H1 (cell line): ENCODE measurements around the gene CHCHD6. TPM values are rescaled to one million over a fixed set of nuclear protein-coding genes. Genes with fewer than 3 reads are reported as not detected.

ENCODE experiments used
- CTCF ChIA-PET: fragments of 300-600 bp; sonication (Branson Sonifier 250); formaldehyde crosslinking; loops from one replicate; lab custom pipeline; 2021; ENCODE audit not compliant: partially characterized antibody; lab: Charles Lee
- POLR2A ChIA-PET: fragments of 300-600 bp; sonication (Branson Sonifier 250); formaldehyde crosslinking; loops from one replicate; lab custom pipeline; 2021; ENCODE audit warnings: inconsistent platforms; ENCODE audit not compliant: partially characterized antibody; lab: Charles Lee
- DNase-seq, 2 experiments: peaks; one replicate each; pipeline versions ENCODE4 v3.0.0 to v3.0.0-alpha.2; 2010 to 2022; ENCODE audit warnings: low spot score in 2 of 2, low read depth in 1 of 2, mixed read lengths in 1 of 2
- FAIRE-seq: peaks from 2 replicates; lab custom pipeline; 2011; peaks lifted over from hg19 to GRCh38; lab: Jason Lieb, UNC
- H2AFZ ChIP-seq: 2 replicates; pipeline ENCODE4 v1.8.1; 2012; ENCODE audit warnings: low read length, inconsistent platforms
- H2AK5ac ChIP-seq: 2 replicates; pipeline ENCODE4 v1.6.1; 2013; ENCODE audit warnings: low read depth, low read length
- H2BK120ac ChIP-seq: replicated peaks from 2 replicates; pipeline ENCODE3; 2013; ENCODE audit warnings: low read depth, low read length, inconsistent platforms
- H2BK12ac ChIP-seq: 2 replicates; pipeline ENCODE4 v1.6.1; 2013; ENCODE audit warnings: low read depth, low read length
- H2BK15ac ChIP-seq: 2 replicates; pipeline ENCODE4 v1.6.1; 2013; ENCODE audit warnings: low read length
- H2BK20ac ChIP-seq: 2 replicates; pipeline ENCODE4 v1.6.1; 2013; ENCODE audit warnings: low read length
- H2BK5ac ChIP-seq: 2 replicates; pipeline ENCODE4 v1.6.1; 2013; ENCODE audit warnings: low read depth, low read length
- H3K14ac ChIP-seq: 2 replicates; pipeline ENCODE4 v1.6.1; 2013; ENCODE audit warnings: inconsistent platforms; ENCODE audit not compliant: insufficient read length
- H3K18ac ChIP-seq: 2 replicates; pipeline ENCODE4 v1.6.1; 2013; ENCODE audit warnings: low read length; ENCODE audit errors: extremely low read depth
- H3K23ac ChIP-seq: 2 replicates; pipeline ENCODE4 v1.6.1; 2013; ENCODE audit warnings: inconsistent platforms; ENCODE audit not compliant: insufficient read length
- H3K23me2 ChIP-seq: 2 replicates; pipeline ENCODE4 v1.6.1; 2013; ENCODE audit warnings: low read depth, low read length
- H3K27ac ChIP-seq: 2 replicates; pipeline ENCODE4 v1.6.1; 2011; ENCODE audit warnings: low read depth, low read length, inconsistent platforms
- H3K27me3 ChIP-seq, 4 experiments: replicated peaks in 1 of 4; 1 replicate in 1 of 4; 2 replicates in 3 of 4; pipeline versions ENCODE4 v1.6.1 to v1.8.1; 2011 to 2013; ENCODE audit warnings: low read length in 3 of 4, mild to moderate bottlenecking in 3 of 4, inconsistent platforms in 2 of 4, mixed read lengths in 2 of 4, moderate library complexity in 1 of 4; ENCODE audit not compliant: control insufficient read depth in 3 of 4, insufficient read depth in 3 of 4; ENCODE audit errors: extremely low read depth in 1 of 4
- H3K36me3 ChIP-seq, 4 experiments: 2 replicates each; pipeline versions ENCODE4 v1.6.1 to v1.8.1; 2011 to 2013; ENCODE audit warnings: mild to moderate bottlenecking in 4 of 4, low read length in 3 of 4, moderate library complexity in 2 of 4, control low read depth in 1 of 4, inconsistent platforms in 1 of 4; ENCODE audit not compliant: insufficient read depth in 4 of 4, control insufficient read depth in 2 of 4
- H3K4ac ChIP-seq: replicated peaks from 2 replicates; pipeline ENCODE3; 2013; ENCODE audit warnings: low read length, low read depth, mixed read lengths, inconsistent platforms; ENCODE audit not compliant: insufficient read length
- H3K4me1 ChIP-seq, 4 experiments: replicated peaks in 1 of 4; 1 replicate in 1 of 4; 2 replicates in 3 of 4; pipeline versions ENCODE4 v1.6.1 to v1.8.1; 2011 to 2013; ENCODE audit warnings: low read length in 3 of 4, inconsistent platforms in 2 of 4, mixed read lengths in 1 of 4; ENCODE audit not compliant: insufficient read depth in 4 of 4, control insufficient read depth in 3 of 4
- H3K4me2 ChIP-seq, 2 experiments: 2 replicates each; pipeline versions ENCODE4 v1.6.1 to v1.8.1; 2011 to 2013; ENCODE audit warnings: low read depth in 2 of 2, low read length in 2 of 2, control low read depth in 1 of 2, inconsistent platforms in 1 of 2, mild to moderate bottlenecking in 1 of 2; ENCODE audit not compliant: insufficient read depth in 1 of 2
- H3K4me3 ChIP-seq, 4 experiments: fragments of 200-600, 300-600 bp in 1 of 4; sonication (generic), shearing (Covaris generic), sonication (Bioruptor Twin) in 1 of 4; 2 replicates each; pipeline versions ENCODE4 v1.5.1 to v1.8.1; 2011 to 2016; ENCODE audit warnings: low read length in 4 of 4, low read depth in 3 of 4, control low read depth in 2 of 4, inconsistent platforms in 2 of 4, mild to moderate bottlenecking in 2 of 4, mixed read lengths in 1 of 4, moderate library complexity in 1 of 4; ENCODE audit not compliant: insufficient read depth in 2 of 4; ENCODE audit errors: extremely low read depth in 1 of 4
- H3K56ac ChIP-seq: replicated peaks from 2 replicates; pipeline ENCODE3; 2013; ENCODE audit warnings: low read depth, mild to moderate bottlenecking, mixed read lengths, low read length, inconsistent platforms; ENCODE audit not compliant: insufficient read length
- H3K79me1 ChIP-seq: 2 replicates; pipeline ENCODE4 v1.6.1; 2013; ENCODE audit warnings: low read depth, low read length, control low read depth
- H3K79me2 ChIP-seq, 2 experiments: 2 replicates each; pipeline versions ENCODE4 v1.6.1 to v1.8.1; 2012 to 2013; ENCODE audit warnings: low read length in 2 of 2, mild to moderate bottlenecking in 2 of 2, inconsistent platforms in 1 of 2; ENCODE audit not compliant: insufficient read depth in 2 of 2, control insufficient read depth in 1 of 2
- H3K9ac ChIP-seq, 4 experiments: replicated peaks in 1 of 4; 1 replicate in 1 of 4; 2 replicates in 3 of 4; pipeline versions ENCODE4 v1.6.1 to v1.8.1; 2011 to 2013; ENCODE audit warnings: low read depth in 3 of 4, low read length in 3 of 4, control low read depth in 2 of 4, mild to moderate bottlenecking in 2 of 4, moderate library complexity in 2 of 4, inconsistent platforms in 1 of 4; ENCODE audit errors: extremely low read depth in 1 of 4
- H3K9me3 ChIP-seq, 2 experiments: 2 replicates each; pipeline versions ENCODE4 v1.6.1 to v1.8.1; 2012 to 2013; ENCODE audit warnings: mild to moderate bottlenecking in 2 of 2, moderate library complexity in 2 of 2, control low read depth in 1 of 2, inconsistent platforms in 1 of 2, low read depth in 1 of 2, low read length in 1 of 2, mixed read lengths in 1 of 2; ENCODE audit not compliant: insufficient read depth in 2 of 2
- H4K20me1 ChIP-seq, 2 experiments: replicated peaks in 1 of 2; 2 replicates each; pipeline versions ENCODE3 to v1.8.1; 2011 to 2013; ENCODE audit warnings: inconsistent platforms in 2 of 2, low read length in 2 of 2, mild to moderate bottlenecking in 1 of 2; ENCODE audit not compliant: insufficient read depth in 2 of 2, control insufficient read depth in 1 of 2
- H4K5ac ChIP-seq: 2 replicates; pipeline ENCODE4 v1.6.1; 2013; ENCODE audit warnings: low read length, low read depth, mixed read lengths, inconsistent platforms; ENCODE audit not compliant: insufficient read length
- H4K8ac ChIP-seq: 2 replicates; pipeline ENCODE4 v1.8.0; 2013; ENCODE audit warnings: mild to moderate bottlenecking, moderate library complexity, low read length, inconsistent platforms; ENCODE audit not compliant: insufficient read depth; ENCODE audit errors: extremely low read depth
- H4K91ac ChIP-seq: replicated peaks from 2 replicates; pipeline ENCODE3; 2013; ENCODE audit warnings: low read length, mixed read lengths, inconsistent platforms; ENCODE audit not compliant: insufficient read length
- ATF3 ChIP-seq: IDR thresholded peaks from 2 replicates; pipeline ENCODE4 v1.6.1; 2011; ENCODE audit warnings: low read depth, mild to moderate bottlenecking, low read length; ENCODE audit not compliant: insufficient read depth
- BCL11A ChIP-seq, 2 experiments: IDR thresholded peaks; one replicate each; pipeline ENCODE4 v1.6.1; 2011; ENCODE audit warnings: low read depth in 2 of 2, low read length in 2 of 2, mild to moderate bottlenecking in 2 of 2
- CEBPB ChIP-seq: IDR thresholded peaks from 2 replicates; pipeline ENCODE4 v1.6.1; 2012; ENCODE audit warnings: low read depth, low read length
- CHD1 ChIP-seq: IDR thresholded peaks from 2 replicates; pipeline ENCODE4 v1.6.1; 2012; ENCODE audit warnings: low read depth, low read length, improper control_type of control experiment
- EZH2 ChIP-seq: fragments of 200-600 bp; sonication (generic); IDR thresholded peaks from 2 replicates; pipeline ENCODE4 v1.7.1; 2012; ENCODE audit warnings: low read depth, mild to moderate bottlenecking, moderate library complexity, low read length, inconsistent platforms; ENCODE audit not compliant: severe bottlenecking
- HDAC2 ChIP-seq, 2 experiments: fragments of 300-600 bp in 1 of 2; sonication (generic) in 1 of 2; IDR thresholded peaks; 2 replicates each; pipeline ENCODE4 v1.6.1; 2011 to 2012; ENCODE audit warnings: low read depth in 2 of 2, low read length in 2 of 2, mild to moderate bottlenecking in 2 of 2, moderate library complexity in 2 of 2, borderline replicate concordance in 1 of 2, inconsistent platforms in 1 of 2
- KDM4A ChIP-seq: IDR thresholded peaks from one replicate; pipeline ENCODE4 v1.7.1; 2012; ENCODE audit warnings: low read depth, mild to moderate bottlenecking, moderate library complexity, low read length, inconsistent platforms; ENCODE audit not compliant: severe bottlenecking
- RAD21 ChIP-seq, 2 experiments: IDR thresholded peaks in 1 of 2; conservative IDR thresholded peaks in 1 of 2; 2 replicates each; pipeline ENCODE4 v1.6.1; 2011; ENCODE audit warnings: low read depth in 2 of 2, low read length in 2 of 2, improper control_type of control experiment in 1 of 2, inconsistent platforms in 1 of 2, mild to moderate bottlenecking in 1 of 2, moderate library complexity in 1 of 2
- ZNF274 ChIP-seq: IDR thresholded peaks from 2 replicates; pipeline ENCODE4 v1.7.0; 2012; ENCODE audit warnings: low read length, borderline replicate concordance; ENCODE audit errors: extremely low read depth
- WGBS, 2 experiments: shearing (Covaris generic) in 1 of 2; methylation state at CpG; one replicate each; pipeline versions ENCODE4 v1.1.6 to v1.1.7; 2013 to 2015; ENCODE audit warnings: low lambda C conversion rate in 2 of 2, mixed read lengths in 2 of 2, inconsistent platforms in 1 of 2, low coverage in 1 of 2, missing lambda C conversion rate in 1 of 2; ENCODE audit not compliant: insufficient replicate concordance in 2 of 2, insufficient coverage in 1 of 2, insufficient read length in 1 of 2; ENCODE audit errors: extremely low coverage in 1 of 2, missing lambda C conversion rate in 1 of 2; 5-methylcytosine and 5-hydroxymethylcytosine counted together
- polyA plus RNA-seq, 7 experiments: library from polyadenylated mRNA; depleted of rRNA in 3 of 7; stranded (reverse) in 5 of 7; unstranded in 2 of 7; fragments of >200 nt in 5 of 7; fragments of 200-250 nt in 2 of 7; gene quantifications; 1 replicate in 5 of 7; 2 replicates in 1 of 7; 4 replicates in 1 of 7; pipeline versions ENCODE4 v1.2.1 to v1.2.3, GENCODE V29; 2011 to 2013; ENCODE audit warnings: missing spikeins in 2 of 7, mixed read lengths in 2 of 7
- total RNA-seq: library from RNA; stranded (reverse); fragmentation: NEBNext Ultra II Directional; extraction: Animal tissue kit (Norgen Biotek cat#: 25700); gene quantifications from 2 replicates; pipeline ENCODE4 v1.2.1, GENCODE V29; 2021

The CHCHD6 gene
- total and polyA plus RNA-seq, 2 of the 8 experiments (the other 6 are each of a cell fraction or from before 2014, with no cell fraction given), result 32.4 to 37.6 TPM

- H3K9me3 ChIP-seq, result no peaks in the 10 kb centered on the region
- ChIA-PET POLR2A (interaction anchor here (1.4 kb wide), 1 partner anchor 12 kb away, joined by 3 read pairs; no protein-coding TSS in a partner anchor), CTCF (interaction anchor here (0.6 kb wide), 1 partner anchor 421 kb away, joined by 3 read pairs; no protein-coding TSS in a partner anchor)
- H2AFZ ChIP-seq, result no peak overlapping the region
- H4K8ac ChIP-seq, result no peak overlapping the region; the same call in 1 of the 2 replicates
- H3K9ac ChIP-seq, result no peak overlapping the region
- H2BK120ac ChIP-seq, result no peak overlapping the region
- H3K27ac ChIP-seq, result no peak overlapping the region
- H3K4me2 ChIP-seq, result no peak overlapping the region
- H3K14ac ChIP-seq, result no peak overlapping the region
- H3K4me1 ChIP-seq, result no peaks in the 10 kb centered on the region
- H3K79me2 ChIP-seq, result no peaks in the 10 kb centered on the region
- H2BK15ac ChIP-seq, result no peak overlapping the region
- no peaks in the 10 kb centered on the region for H3K27me3 ChIP-seq
- H2BK5ac ChIP-seq, result no peak overlapping the region
- no peak overlapping the region for H2BK20ac ChIP-seq
- H3K36me3 ChIP-seq, result no peaks in the 10 kb centered on the region
- H3K56ac ChIP-seq, result no peak overlapping the region
- DNase-seq, result no peak
- no peak overlapping the region for H2BK12ac ChIP-seq
- no peak overlapping the region for H3K4ac ChIP-seq
- H4K20me1 ChIP-seq, result no peaks in the 10 kb centered on the region
- peaks cover 4% of the 10 kb centered on the region; the same call in 1 of the 2 replicates for H3K79me1 ChIP-seq
- H3K23me2 ChIP-seq, result no peaks in the 10 kb centered on the region
- H3K18ac ChIP-seq, result no peak overlapping the region
- no peak overlapping the region for H4K5ac ChIP-seq
- no peak overlapping the region for H3K4me3 ChIP-seq
- TF ChIP-seq RAD21 (IDR thresholded peaks at IDR 0.05 in 1 of 2, conservative IDR thresholded peaks at IDR 0.05 in 1 of 2; ENCODE audit: low read depth in 2 of 2, low read length in 2 of 2) (no peak), ZNF274 (no peak), KDM4A (no peak), CHD1 (no peak), ATF3 (no peak), BCL11A (IDR thresholded peaks at IDR 0.05; ENCODE audit: low read depth in 2 of 2, low read length in 2 of 2) (no peak), CEBPB (no peak), HDAC2 (IDR thresholded peaks at IDR 0.05; ENCODE audit: borderline replicate concordance in 1 of 2, low read depth in 2 of 2, low read length in 2 of 2) (no peak), EZH2 (no peak)
- H2AK5ac ChIP-seq, result no peak overlapping the region
- FAIRE-seq, result no peak
- no peak overlapping the region for H4K91ac ChIP-seq
- H3K23ac ChIP-seq, result no peak overlapping the region
- 93% methylated on average over 13 of the region's 13 CpGs; no CpG with 5 or more reads in 1 of the 2 experiments for WGBS, 2 experiments
Measured at GRCh38 chr3:126932188-126932931, 228.3 kb downstream of the CHCHD6 start.
